Measurements from ENCODE around the gene YIPF4. TPM values are rescaled to one million over a fixed set of nuclear protein-coding genes. Genes with fewer than 3 reads are reported as not detected.

YIPF4 gene
- total RNA-seq, 2 donors from 2014 or later: 24.9 to 25.8 TPM

Other genes with a start within 250 kb of the YIPF4 start
- 100 to 1,000 TPM; 146 to 173 TPM for gene DPY30, start 238.1 kb upstream of the YIPF4 start, total RNA-seq
- 10 to 100 TPM; 25.7 to 34.6 TPM for gene SPAST, start 214.3 kb upstream of the YIPF4 start, total RNA-seq
- gene SLC30A6, start 112.0 kb upstream of the YIPF4 start, total RNA-seq: 10 to 100 TPM; 37.7 to 47.5 TPM
- not detected for gene NLRC4, start 13.0 kb upstream of the YIPF4 start, total RNA-seq
- 100 to 1,000 TPM in 1 of 2 donors, 10 to 100 TPM in 1; 84.6 to 111 TPM for gene BIRC6, start 79.1 kb downstream of the YIPF4 start, total RNA-seq